ENCODE results near the gene SMPDL3A. TPM values are rescaled to one million over a fixed set of nuclear protein-coding genes. Genes with fewer than 3 reads are reported as not detected.
A peak's percentile ranks its signal among the peaks of the same experiment; 100 is the strongest.

The SMPDL3A gene
- total and polyA plus RNA-seq, 3 experiments from 2014 or later: 0.16 to 0.24 TPM; not detected in 1

DNA sequence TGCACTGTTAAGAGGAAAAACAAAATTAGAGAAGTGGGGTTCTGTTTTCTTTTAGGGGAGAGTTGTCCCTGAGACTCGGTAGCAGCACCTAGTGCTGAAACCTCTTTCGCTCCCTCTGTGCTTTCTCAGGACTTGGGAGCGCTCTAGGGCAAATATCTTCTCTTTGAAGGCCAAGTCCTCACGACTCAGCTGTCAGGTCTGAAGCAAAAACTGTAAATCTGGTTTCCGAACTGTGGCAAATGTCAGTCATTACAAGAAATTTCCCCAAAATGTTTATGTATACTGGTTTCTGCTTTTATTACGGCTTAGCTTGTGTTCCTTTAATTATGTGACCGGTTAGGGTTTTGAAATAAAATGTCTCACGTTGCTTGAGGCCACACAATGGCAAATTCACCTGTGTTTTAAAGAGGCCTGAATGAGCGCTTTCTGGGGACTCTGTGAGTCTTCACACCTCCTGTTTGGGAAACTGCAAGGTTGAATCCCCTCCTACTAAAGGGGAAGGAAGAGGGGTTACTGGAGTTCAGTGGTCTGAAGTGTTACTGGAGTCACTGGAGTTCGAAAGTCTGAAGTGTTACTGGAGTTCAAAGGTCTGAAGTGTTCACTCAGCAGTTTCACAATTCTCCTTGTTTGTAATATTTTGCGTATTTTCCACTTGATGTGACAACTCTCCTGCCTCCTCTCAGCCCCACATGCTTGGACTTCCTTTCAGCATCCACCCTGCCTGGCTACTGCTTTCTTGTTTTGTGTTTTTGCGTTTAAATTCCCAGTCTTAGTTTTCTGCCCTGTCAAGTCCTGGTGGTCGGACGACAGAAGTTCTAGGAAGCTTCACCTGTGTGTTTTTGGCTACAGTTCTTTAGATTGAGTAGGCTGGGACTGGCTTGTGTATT lies 1.6 kb downstream of the SMPDL3A start:
- ChIA-PET CTCF (no interaction called here), POLR2A (no interaction called here)
- no peak overlapping the region for H3K4me3 ChIP-seq (ENCODE audit: low read length)
- no peak overlapping the region for H3K27ac Mint-ChIP-seq
- peaks cover 36 to 48% of the 10 kb centered on the region in 2 donors for H3K27me3 Mint-ChIP-seq
- H3K4me1 Mint-ChIP-seq: peaks cover 12 to 19% (median 13%) of the 10 kb centered on the region in 3 donors
- H3K36me3 Mint-ChIP-seq: no peaks in the 10 kb centered on the region
- no peak overlapping the region for H3K27ac ChIP-seq (ENCODE audit: low read depth, low read length)
- DNase-seq: no peak
- H3K9me3 Mint-ChIP-seq: peaks cover 0 to 6% (median 0%) of the 10 kb centered on the region in 5 donors
- no peaks in the 10 kb centered on the region for H3K9me3 ChIP-seq (ENCODE audit: low read length)
- H3K4me3 Mint-ChIP-seq: peak overlapping the region in 4 of 7 donors; percentile 21 to 45 (median 34)
- peaks cover 10% of the 10 kb centered on the region for H3K27me3 ChIP-seq (ENCODE audit: insufficient read depth, low read length, poor library complexity, severe bottlenecking)
- no peaks in the 10 kb centered on the region for H3K36me3 ChIP-seq (ENCODE audit: insufficient read depth, low read length)
- no peaks in the 10 kb centered on the region for H3K4me1 ChIP-seq (ENCODE audit: insufficient read depth, low read length)

DNA sequence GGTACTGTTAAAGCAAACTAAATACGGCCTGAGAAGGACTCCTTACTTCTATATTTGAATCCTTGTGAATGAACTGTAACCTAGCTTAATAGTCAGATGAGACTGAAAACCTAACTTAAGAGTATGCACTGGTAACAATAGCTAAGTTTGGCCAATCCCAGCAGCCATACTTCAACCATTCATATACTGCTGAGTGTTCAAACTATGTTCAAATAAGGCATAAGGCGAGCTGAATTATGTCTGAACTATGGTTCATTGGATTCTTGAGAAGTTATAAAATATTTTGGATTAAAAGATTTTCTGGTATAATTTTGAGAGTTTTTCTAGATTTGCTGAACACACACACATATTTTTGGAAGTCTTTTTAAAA lies 2.2 kb downstream of the SMPDL3A start:
- ChIA-PET CTCF (no interaction called here), POLR2A (no interaction called here)
- H3K4me1 ChIP-seq (ENCODE audit: insufficient read depth, low read length): no peaks in the 10 kb centered on the region
- no peak for DNase-seq
- H3K27ac ChIP-seq (ENCODE audit: low read depth, low read length): no peak overlapping the region
- H3K27me3 Mint-ChIP-seq: peaks cover 36 to 44% of the 10 kb centered on the region in 2 donors
- H3K4me3 ChIP-seq (ENCODE audit: low read length): no peak overlapping the region
- peak overlapping the region in 1 of 7 donors; percentile 45 for H3K4me3 Mint-ChIP-seq
- H3K4me1 Mint-ChIP-seq: peaks cover 12 to 19% (median 13%) of the 10 kb centered on the region in 3 donors
- no peaks in the 10 kb centered on the region for H3K36me3 ChIP-seq (ENCODE audit: insufficient read depth, low read length)
- peaks cover 10% of the 10 kb centered on the region for H3K27me3 ChIP-seq (ENCODE audit: insufficient read depth, low read length, poor library complexity, severe bottlenecking)
- H3K9me3 Mint-ChIP-seq: peaks cover 0 to 6% (median 0%) of the 10 kb centered on the region in 5 donors
- H3K9me3 ChIP-seq (ENCODE audit: low read length): no peaks in the 10 kb centered on the region
- H3K36me3 Mint-ChIP-seq: no peaks in the 10 kb centered on the region
- no peak overlapping the region for H3K27ac Mint-ChIP-seq

DNA sequence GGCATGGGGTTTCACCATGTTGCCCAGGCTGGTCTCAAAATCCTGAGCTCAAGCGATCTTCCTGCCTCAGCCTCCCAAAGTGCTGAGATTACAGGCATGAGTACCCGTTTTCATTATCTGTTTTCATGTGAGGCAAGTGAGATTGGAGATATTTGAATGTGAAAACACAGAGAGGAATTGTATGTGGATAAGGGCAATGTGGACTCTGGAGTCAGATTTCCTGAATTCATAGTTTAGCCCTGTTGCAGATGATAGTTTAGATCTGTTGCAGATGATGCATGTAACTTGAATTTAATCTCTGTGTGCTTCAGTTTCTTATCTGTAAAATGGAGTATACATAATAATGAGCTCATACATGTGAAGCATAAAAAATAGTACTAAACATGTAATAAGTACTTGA lies 3.7 kb downstream of the SMPDL3A start:
- no peaks in the 10 kb centered on the region for H3K4me1 ChIP-seq (ENCODE audit: insufficient read depth, low read length)
- POLR2A ChIA-PET: interaction anchor here (0.6 kb wide), 1 partner anchor 9 kb away, joined by 5 read pairs; no protein-coding TSS in a partner anchor
- no peak overlapping the region for H3K4me3 Mint-ChIP-seq

DNA sequence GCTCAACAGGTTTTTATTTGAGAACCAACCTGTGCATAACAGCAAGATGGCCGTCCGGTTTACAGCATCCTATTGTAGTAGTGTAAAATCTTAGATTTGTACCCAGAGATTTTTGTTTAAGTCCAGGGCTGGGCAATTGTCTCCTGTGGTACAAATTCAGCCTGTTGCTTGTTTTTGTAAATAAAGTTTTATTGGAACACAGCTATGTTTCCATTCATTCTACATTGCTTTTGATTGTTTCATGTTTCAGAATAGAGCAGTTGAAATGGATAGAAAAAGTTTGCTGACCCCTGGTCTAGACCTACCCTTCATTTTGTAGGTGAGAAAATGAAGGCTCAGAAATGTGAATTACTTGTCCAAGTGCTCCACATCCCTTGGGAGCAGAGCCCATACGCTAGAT lies 8.5 kb downstream of the SMPDL3A start:
- POLR2A ChIA-PET: no interaction called here
- H3K36me3 Mint-ChIP-seq: no peaks in the 10 kb centered on the region
- Histone ChIP-seq H3K27me3 (ENCODE audit: insufficient read depth, low read length, poor library complexity, severe bottlenecking) (no peaks in the 10 kb centered on the region), H3K27ac (ENCODE audit: low read depth, low read length) (no peak overlapping the region), H3K4me3 (ENCODE audit: low read length) (no peak overlapping the region), H3K4me1 (ENCODE audit: insufficient read depth, low read length) (no peaks in the 10 kb centered on the region), H3K9me3 (ENCODE audit: low read length) (no peaks in the 10 kb centered on the region), H3K36me3 (ENCODE audit: insufficient read depth, low read length) (no peaks in the 10 kb centered on the region)
- peaks cover 3 to 6% of the 10 kb centered on the region in 2 donors for H3K27me3 Mint-ChIP-seq
- CTCF ChIA-PET: no interaction called here
- peaks cover 0 to 3% (median 0%) of the 10 kb centered on the region in 5 donors for H3K9me3 Mint-ChIP-seq
- H3K4me3 Mint-ChIP-seq: no peak overlapping the region
- DNase-seq: no peak
- H3K27ac Mint-ChIP-seq: no peak overlapping the region
- no peaks in the 10 kb centered on the region for H3K4me1 Mint-ChIP-seq

More for the DNA sequence above, 3.7 kb downstream of the SMPDL3A start:
- no peak for DNase-seq
- CTCF ChIA-PET: interaction anchor here (1.1 kb wide), 1 partner anchor 9 kb away, joined by 4 read pairs; no protein-coding TSS in a partner anchor
- no peak overlapping the region for H3K27ac Mint-ChIP-seq
- no peaks in the 10 kb centered on the region for H3K36me3 Mint-ChIP-seq
- H3K4me1 Mint-ChIP-seq: peaks cover 12 to 19% (median 13%) of the 10 kb centered on the region in 3 donors
- H3K4me3 ChIP-seq (ENCODE audit: low read length): no peak overlapping the region
- no peaks in the 10 kb centered on the region for H3K36me3 ChIP-seq (ENCODE audit: insufficient read depth, low read length)
- peaks cover 10% of the 10 kb centered on the region for H3K27me3 ChIP-seq (ENCODE audit: insufficient read depth, low read length, poor library complexity, severe bottlenecking)
- H3K9me3 ChIP-seq (ENCODE audit: low read length): no peaks in the 10 kb centered on the region
- no peak overlapping the region for H3K27ac ChIP-seq (ENCODE audit: low read depth, low read length)
- H3K27me3 Mint-ChIP-seq: peaks cover 31 to 34% of the 10 kb centered on the region in 2 donors
- peaks cover 0 to 6% (median 0%) of the 10 kb centered on the region in 5 donors for H3K9me3 Mint-ChIP-seq

DNA sequence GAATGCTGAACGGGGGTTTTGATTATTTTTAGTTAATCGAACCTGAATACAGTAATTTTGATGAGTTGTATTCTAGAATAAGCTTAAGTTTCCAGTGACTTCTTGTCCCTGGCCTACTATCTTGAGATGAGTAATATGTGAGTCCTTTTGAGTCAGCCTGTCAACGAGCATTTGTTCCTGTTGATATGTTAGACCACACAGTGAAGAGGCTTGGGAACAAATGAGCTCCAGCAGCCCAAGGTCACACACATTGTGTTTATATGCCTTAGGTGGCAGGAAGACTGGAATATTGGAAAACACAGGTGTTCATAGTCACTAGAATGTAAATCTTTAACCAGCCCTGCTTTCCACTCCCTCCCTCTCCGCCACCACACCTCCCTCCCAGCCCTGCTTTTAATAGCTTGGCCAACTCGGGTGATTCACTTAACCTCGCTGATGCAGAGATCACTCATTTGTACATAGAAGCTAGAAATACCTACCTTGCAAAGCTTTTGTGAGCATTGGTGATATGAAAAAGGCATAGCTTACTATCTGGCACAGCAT lies 9.1 kb downstream of the SMPDL3A start:
- ChIA-PET CTCF (no interaction called here), POLR2A (no interaction called here)
- Mint-ChIP-seq H3K27ac (no peak overlapping the region), H3K27me3 (peaks cover under 1 to 3% of the 10 kb centered on the region in 2 donors), H3K9me3 (peaks cover 0 to 2% (median 0%) of the 10 kb centered on the region in 5 donors), H3K4me3 (no peak overlapping the region), H3K4me1 (no peaks in the 10 kb centered on the region), H3K36me3 (no peaks in the 10 kb centered on the region)
- Histone ChIP-seq H3K4me1 (ENCODE audit: insufficient read depth, low read length) (no peaks in the 10 kb centered on the region), H3K36me3 (ENCODE audit: insufficient read depth, low read length) (no peaks in the 10 kb centered on the region), H3K27ac (ENCODE audit: low read depth, low read length) (no peak overlapping the region), H3K4me3 (ENCODE audit: low read length) (no peak overlapping the region), H3K9me3 (ENCODE audit: low read length) (no peaks in the 10 kb centered on the region), H3K27me3 (ENCODE audit: insufficient read depth, low read length, poor library complexity, severe bottlenecking) (no peaks in the 10 kb centered on the region)
- DNase-seq: no peak

DNA sequence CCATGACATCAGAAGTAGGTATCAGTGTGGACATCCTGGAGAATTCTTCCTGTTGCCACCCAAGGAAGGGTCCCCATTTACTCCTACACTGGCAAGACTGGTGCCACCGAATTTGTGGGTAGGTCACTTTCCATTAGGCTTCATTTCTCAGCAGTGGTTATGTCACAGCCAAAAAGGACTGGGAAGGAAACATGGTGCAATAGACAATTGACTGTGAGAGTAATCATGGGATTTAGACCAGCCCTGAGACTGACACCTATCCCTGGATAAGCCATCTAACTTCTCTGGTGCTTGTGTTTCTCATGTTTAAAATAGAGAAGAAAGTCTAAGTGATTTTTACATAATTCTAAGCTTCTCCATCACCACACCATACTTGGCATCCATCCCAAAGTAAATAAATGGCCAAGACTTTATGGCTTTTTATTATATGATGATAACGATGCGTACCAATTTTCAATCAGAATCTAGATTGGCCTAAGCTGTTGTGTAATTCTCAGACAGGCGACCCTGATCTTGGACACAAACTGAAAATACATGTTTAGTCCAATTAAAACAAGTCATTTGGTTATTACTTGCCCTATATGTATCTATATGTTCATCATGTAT lies 10.2 kb downstream of the SMPDL3A start:
- no peaks in the 10 kb centered on the region for H3K36me3 Mint-ChIP-seq
- H3K27ac ChIP-seq (ENCODE audit: low read depth, low read length): no peak overlapping the region
- no peak for DNase-seq
- no peaks in the 10 kb centered on the region for H3K9me3 ChIP-seq (ENCODE audit: low read length)
- CTCF ChIA-PET: interaction anchor here (1.2 kb wide), 1 partner anchor 32 kb away, joined by 3 read pairs; no protein-coding TSS in a partner anchor
- H3K9me3 Mint-ChIP-seq: peaks cover 0 to 2% (median 0%) of the 10 kb centered on the region in 5 donors
- H3K4me3 Mint-ChIP-seq: no peak overlapping the region
- H3K4me3 ChIP-seq (ENCODE audit: low read length): no peak overlapping the region
- H3K4me1 Mint-ChIP-seq: no peaks in the 10 kb centered on the region
- POLR2A ChIA-PET: no interaction called here
- H3K36me3 ChIP-seq (ENCODE audit: insufficient read depth, low read length): no peaks in the 10 kb centered on the region
- H3K27me3 Mint-ChIP-seq: peaks cover 0 to 3% of the 10 kb centered on the region in 2 donors
- no peaks in the 10 kb centered on the region for H3K27me3 ChIP-seq (ENCODE audit: insufficient read depth, low read length, poor library complexity, severe bottlenecking)
- H3K4me1 ChIP-seq (ENCODE audit: insufficient read depth, low read length): no peaks in the 10 kb centered on the region
- no peak overlapping the region for H3K27ac Mint-ChIP-seq

DNA sequence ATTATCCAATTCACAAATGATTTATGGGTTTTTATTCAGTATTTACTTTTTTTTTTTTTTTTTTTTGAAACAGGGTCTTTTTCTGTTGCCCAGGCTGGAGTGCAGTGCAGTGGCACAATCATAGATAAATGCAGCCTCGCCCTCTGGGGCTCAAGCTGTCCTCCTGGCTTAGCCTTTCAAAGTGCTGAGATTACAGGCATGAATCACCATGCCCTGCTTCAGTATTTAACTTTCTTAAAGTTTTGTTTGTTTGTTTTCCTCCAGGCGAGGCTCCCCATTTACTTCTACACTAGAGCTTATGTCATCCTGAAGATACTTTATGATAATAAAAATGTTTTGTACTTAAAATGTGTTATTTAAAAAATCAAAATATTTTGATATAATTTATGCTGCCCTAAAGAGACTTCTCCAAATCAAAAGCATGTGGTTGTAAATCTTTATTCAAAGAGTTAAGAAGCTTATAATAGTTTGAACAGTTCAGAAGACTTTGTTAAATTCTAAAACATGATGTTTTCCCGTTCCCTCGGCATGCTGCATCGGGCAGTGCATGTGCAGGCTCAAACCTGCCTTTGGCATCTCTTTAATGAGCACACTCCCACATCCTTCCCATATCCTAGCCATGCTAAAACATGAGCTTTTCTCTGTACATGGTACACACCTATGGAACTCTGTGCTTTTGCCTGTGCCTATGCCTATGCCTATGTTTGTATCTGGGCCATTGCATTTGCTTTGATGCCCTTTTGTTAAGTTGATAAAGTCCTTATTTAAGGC lies 11.0 kb downstream of the SMPDL3A start:
- Histone ChIP-seq H3K4me3 (ENCODE audit: low read length) (no peak overlapping the region), H3K4me1 (ENCODE audit: insufficient read depth, low read length) (no peaks in the 10 kb centered on the region), H3K9me3 (ENCODE audit: low read length) (no peaks in the 10 kb centered on the region), H3K27ac (ENCODE audit: low read depth, low read length) (no peak overlapping the region), H3K36me3 (ENCODE audit: insufficient read depth, low read length) (no peaks in the 10 kb centered on the region), H3K27me3 (ENCODE audit: insufficient read depth, low read length, poor library complexity, severe bottlenecking) (no peaks in the 10 kb centered on the region)
- peaks cover 0 to 2% (median 0%) of the 10 kb centered on the region in 5 donors for H3K9me3 Mint-ChIP-seq
- H3K36me3 Mint-ChIP-seq: no peaks in the 10 kb centered on the region
- H3K27me3 Mint-ChIP-seq: peaks cover 0 to 3% of the 10 kb centered on the region in 2 donors
- no peak overlapping the region for H3K27ac Mint-ChIP-seq
- ChIA-PET POLR2A (no interaction called here), CTCF (interaction anchor here (1.2 kb wide), 1 partner anchor 32 kb away, joined by 3 read pairs; no protein-coding TSS in a partner anchor)
- DNase-seq: no peak
- no peak overlapping the region for H3K4me3 Mint-ChIP-seq
- H3K4me1 Mint-ChIP-seq: no peaks in the 10 kb centered on the region

Data from CD8-positive, alpha-beta memory T cell (primary cell).